ENCODE data around the gene CAMSAP2.
A peak's percentile ranks its signal among the peaks of the same experiment; 100 is the strongest.

The CAMSAP2 gene

GRCh38 chr1:200867018-200867811, 128.5 kb downstream of the CAMSAP2 start:
- TF ChIP-seq CTCF (IDR thresholded peaks at IDR 0.05; ENCODE audit: insufficient read depth, low read depth, low read length, missing control alignments) = no peak
- no peak overlapping the region for H3K4me3 ChIP-seq (ENCODE audit: low read length)
- peak; percentile 41 for DNase-seq (ENCODE audit: low read depth)

GRCh38 chr1:200869376-200869752, 130.7 kb downstream of the CAMSAP2 start:
- DNase-seq (ENCODE audit: low read depth) = no peak
- no peak overlapping the region for H3K4me3 ChIP-seq (ENCODE audit: low read length)
- TF ChIP-seq CTCF (IDR thresholded peaks at IDR 0.05; ENCODE audit: insufficient read depth, low read depth, low read length, missing control alignments) = no peak

- DNase-seq (ENCODE audit: low read depth) = no peak
- TF ChIP-seq CTCF (IDR thresholded peaks at IDR 0.05; ENCODE audit: insufficient read depth, low read depth, low read length, missing control alignments) = no peak
- no peak overlapping the region for H3K4me3 ChIP-seq (ENCODE audit: low read length)
Measured at GRCh38 chr1:200869753-200870391, 131.2 kb downstream of the CAMSAP2 start.

- no peak within 1 kb of the TSS for H3K4me3 ChIP-seq (ENCODE audit: low read length)
- TF ChIP-seq CTCF (IDR thresholded peaks at IDR 0.05; ENCODE audit: insufficient read depth, low read depth, low read length, missing control alignments) = no peak
- no peak for DNase-seq (ENCODE audit: low read depth)
Measured at GRCh38 chr1:200872446-200873115, 133.9 kb downstream of the CAMSAP2 start, which contains the start of gene GPR25. Gene GPR25 (plus strand): TSS chr1:200872981. CDS start chr1:200873038, 57 bp downstream.

- no peak for DNase-seq (ENCODE audit: low read depth)
- no peak for TF ChIP-seq CTCF (IDR thresholded peaks at IDR 0.05; ENCODE audit: insufficient read depth, low read depth, low read length, missing control alignments)
- no peak overlapping the region for H3K4me3 ChIP-seq (ENCODE audit: low read length)
Measured at GRCh38 chr1:200873116-200873670, 134.5 kb downstream of the CAMSAP2 start.

- no peak for DNase-seq (ENCODE audit: low read depth)
- H3K4me3 ChIP-seq (ENCODE audit: low read length) = no peak overlapping the region
- no peak for TF ChIP-seq CTCF (IDR thresholded peaks at IDR 0.05; ENCODE audit: insufficient read depth, low read depth, low read length, missing control alignments)
Measured at GRCh38 chr1:200873671-200874397, 135.1 kb downstream of the CAMSAP2 start.
